AG20443 (cell line): ENCODE results near the gene CHN2.

Experiments used
- DNase-seq: peaks from one replicate; pipeline ENCODE4 v3.0.0; 2012; ENCODE audit warnings: low spot score, mixed read lengths

CHN2 gene

GRCh38 chr7:29401769-29402168, 207.2 kb downstream of the CHN2 start:
- no peak for DNase-seq

GRCh38 chr7:29405891-29406290, 211.3 kb downstream of the CHN2 start:
- no peak for DNase-seq

- DNase-seq = no peak
Measured at GRCh38 chr7:29406366-29406765, 211.8 kb downstream of the CHN2 start.

- peak; percentile 83 for DNase-seq
Measured at GRCh38 chr7:29408841-29409243, 214.3 kb downstream of the CHN2 start.

GRCh38 chr7:29410996-29411395, 216.4 kb downstream of the CHN2 start:
- no peak for DNase-seq

GRCh38 chr7:29412912-29413311, 218.3 kb downstream of the CHN2 start:
- DNase-seq = no peak

GRCh38 chr7:29413626-29414136, 219.1 kb downstream of the CHN2 start:
- no peak for DNase-seq

GRCh38 chr7:29414216-29414615, 219.6 kb downstream of the CHN2 start:
- no peak for DNase-seq

GRCh38 chr7:29415215-29415614, 220.6 kb downstream of the CHN2 start:
- DNase-seq = no peak

GRCh38 chr7:29416276-29416937, 221.8 kb downstream of the CHN2 start:
- DNase-seq = no peak

GRCh38 chr7:29416938-29417305, 222.3 kb downstream of the CHN2 start:
- no peak for DNase-seq

GRCh38 chr7:29418056-29418455, 223.5 kb downstream of the CHN2 start:
- no peak for DNase-seq

- DNase-seq = no peak
Measured at GRCh38 chr7:29418651-29419050, 224.1 kb downstream of the CHN2 start.

- DNase-seq = no peak
Measured at GRCh38 chr7:29420011-29420410, 225.4 kb downstream of the CHN2 start.

- no peak for DNase-seq
Measured at GRCh38 chr7:29421010-29421956, 226.7 kb downstream of the CHN2 start.

- no peak for DNase-seq
Measured at GRCh38 chr7:29422829-29423228, 228.3 kb downstream of the CHN2 start.

- DNase-seq = no peak
Measured at GRCh38 chr7:29424295-29424983, 229.9 kb downstream of the CHN2 start.

- no peak for DNase-seq
Measured at GRCh38 chr7:29424984-29425309, 230.4 kb downstream of the CHN2 start.

GRCh38 chr7:29426587-29426986, 232.0 kb downstream of the CHN2 start:
- DNase-seq = no peak

- no peak for DNase-seq
Measured at GRCh38 chr7:29429401-29429800, 234.8 kb downstream of the CHN2 start.

GRCh38 chr7:29430279-29430949, 235.8 kb downstream of the CHN2 start:
- DNase-seq = no peak

GRCh38 chr7:29431686-29432085, 237.1 kb downstream of the CHN2 start:
- DNase-seq = no peak
